ENCODE measurements around the gene NANOS3. TPM values are rescaled to one million over a fixed set of nuclear protein-coding genes. Genes with fewer than 3 reads are reported as not detected.

The NANOS3 gene
- total RNA-seq, 4 donors from 2014 or later = not detected

- peaks cover 0 to 12% (median 7%) of the 10 kb centered on the region in 4 donors for H3K4me1 ChIP-seq
- 20 to 74% methylated on average over 1 to 33 of the region's 35 CpGs for WGBS, 2 donors (ENCODE audit: low coverage in 1 of 2)
- in situ Hi-C loops (cut with MboI; ENCODE audit: low pct_ligation_motif_present in 1 of 4, low pct_unique_long_range_greater_than_20kb in 1 of 4, low sequenced_read_pairs in 3 of 4) (loop anchor here (10.0 to 25.0 kb wide), 5 partner anchors 112 to 287 kb away; partner anchors contain the start of genes MISP3 (in 2 of the 4), C19orf53 (in 1 of the 4), MRI1 (in 1 of the 4) and PALM3 (in 1 of the 4)), intact Hi-C loops (cut with DNase I; ENCODE audit: low total_unique reads) (no loop called here)
- no peaks in the 10 kb centered on the region for H3K27me3 ChIP-seq
- DNase-seq = no peak
- no peak overlapping the region for H3K27ac ChIP-seq
- no peak for TF ChIP-seq POLR2AphosphoS5 (IDR thresholded peaks at IDR 0.05)
- no peak for TF ChIP-seq POLR2A (IDR thresholded peaks at IDR 0.05)
- no peak for TF ChIP-seq EP300 (IDR thresholded peaks at IDR 0.05; ENCODE audit: low read depth)
- no peak for TF ChIP-seq CTCF (IDR thresholded peaks at IDR 0.05)
- no peaks in the 10 kb centered on the region for H3K36me3 ChIP-seq
- H3K9me3 ChIP-seq = no peaks in the 10 kb centered on the region
- H3K4me3 ChIP-seq = no peak overlapping the region
These were observed 3.0 kb upstream of the NANOS3 start for GRCh38 chr19:13873834-13874515.

GRCh38 chr19:13875824-13876223 is 1.1 kb upstream of the NANOS3 start:
- in situ Hi-C loops (cut with MboI; ENCODE audit: low pct_ligation_motif_present in 1 of 4, low pct_unique_long_range_greater_than_20kb in 1 of 4, low sequenced_read_pairs in 3 of 4) (loop anchor here (10.0 to 25.0 kb wide), 3 partner anchors 186 to 199 kb away; partner anchors contain the start of genes MISP3 (in 3 of the 4) and PALM3 (in 2 of the 4)), intact Hi-C loops (cut with DNase I; ENCODE audit: low total_unique reads) (no loop called here)
- no peak overlapping the region for H3K27ac ChIP-seq
- DNase-seq = no peak
- peaks cover 5 to 25% (median 19%) of the 10 kb centered on the region in 4 donors for H3K4me1 ChIP-seq
- no peaks in the 10 kb centered on the region for H3K9me3 ChIP-seq
- no peaks in the 10 kb centered on the region for H3K27me3 ChIP-seq
- H3K36me3 ChIP-seq = no peaks in the 10 kb centered on the region
- 92% methylated on average over 5 of the region's 5 CpGs; no CpG with 5 or more reads in 1 of the 2 donors for WGBS, 2 donors (ENCODE audit: low coverage in 1 of 2)
- no peak overlapping the region for H3K4me3 ChIP-seq
- TF ChIP-seq POLR2A (IDR thresholded peaks at IDR 0.05) = no peak
- no peak for TF ChIP-seq CTCF (IDR thresholded peaks at IDR 0.05)
- TF ChIP-seq POLR2AphosphoS5 (IDR thresholded peaks at IDR 0.05) = no peak
- TF ChIP-seq EP300 (IDR thresholded peaks at IDR 0.05; ENCODE audit: low read depth) = no peak

- no peaks in the 10 kb centered on the region for H3K27me3 ChIP-seq
- intact Hi-C loops (cut with DNase I; ENCODE audit: low total_unique reads) = no loop called here
- no peak overlapping the region for H3K4me3 ChIP-seq
- no peak overlapping the region for H3K27ac ChIP-seq
- no peak for TF ChIP-seq EP300 (IDR thresholded peaks at IDR 0.05; ENCODE audit: low read depth)
- no peak for TF ChIP-seq CTCF (IDR thresholded peaks at IDR 0.05)
- H3K4me1 ChIP-seq = peaks cover 10 to 39% (median 33%) of the 10 kb centered on the region in 4 donors
- in situ Hi-C loops (cut with MboI; ENCODE audit: low pct_ligation_motif_present in 1 of 4, low pct_unique_long_range_greater_than_20kb in 1 of 4, low sequenced_read_pairs in 3 of 4) = loop anchor here (10.0 to 25.0 kb wide), 3 partner anchors 185 to 197 kb away; partner anchors contain the start of genes MISP3 (in 3 of the 4) and PALM3 (in 2 of the 4)
- DNase-seq = no peak
- H3K9me3 ChIP-seq = no peaks in the 10 kb centered on the region
- WGBS, 2 donors (ENCODE audit: low coverage in 1 of 2) = 92% methylated on average over 27 of the region's 27 CpGs; no CpG with 5 or more reads in 1 of the 2 donors
- H3K36me3 ChIP-seq = no peaks in the 10 kb centered on the region
These were observed 369 bp downstream of the NANOS3 start for GRCh38 chr19:13877303-13877702.

All from transverse colon (tissue), 4 donors.